Colon (tissue), 2 donors: Measurements from ENCODE around the gene KATNA1.
A peak's percentile ranks its signal among the peaks of the same experiment; 100 is the strongest.
"Not testable (repeated sequence)": the region's sequence is repeated elsewhere in the genome, so short reads cannot be mapped to it uniquely, and the experiment has no call there.

ENCODE experiments used
- FAIRE-seq: peaks from 2 replicates; lab custom pipeline; 2012; peaks lifted over from hg19 to GRCh38; lab: Jason Lieb, UNC
- donor health status: control.
- donor health status: control.

The KATNA1 gene

DNA sequence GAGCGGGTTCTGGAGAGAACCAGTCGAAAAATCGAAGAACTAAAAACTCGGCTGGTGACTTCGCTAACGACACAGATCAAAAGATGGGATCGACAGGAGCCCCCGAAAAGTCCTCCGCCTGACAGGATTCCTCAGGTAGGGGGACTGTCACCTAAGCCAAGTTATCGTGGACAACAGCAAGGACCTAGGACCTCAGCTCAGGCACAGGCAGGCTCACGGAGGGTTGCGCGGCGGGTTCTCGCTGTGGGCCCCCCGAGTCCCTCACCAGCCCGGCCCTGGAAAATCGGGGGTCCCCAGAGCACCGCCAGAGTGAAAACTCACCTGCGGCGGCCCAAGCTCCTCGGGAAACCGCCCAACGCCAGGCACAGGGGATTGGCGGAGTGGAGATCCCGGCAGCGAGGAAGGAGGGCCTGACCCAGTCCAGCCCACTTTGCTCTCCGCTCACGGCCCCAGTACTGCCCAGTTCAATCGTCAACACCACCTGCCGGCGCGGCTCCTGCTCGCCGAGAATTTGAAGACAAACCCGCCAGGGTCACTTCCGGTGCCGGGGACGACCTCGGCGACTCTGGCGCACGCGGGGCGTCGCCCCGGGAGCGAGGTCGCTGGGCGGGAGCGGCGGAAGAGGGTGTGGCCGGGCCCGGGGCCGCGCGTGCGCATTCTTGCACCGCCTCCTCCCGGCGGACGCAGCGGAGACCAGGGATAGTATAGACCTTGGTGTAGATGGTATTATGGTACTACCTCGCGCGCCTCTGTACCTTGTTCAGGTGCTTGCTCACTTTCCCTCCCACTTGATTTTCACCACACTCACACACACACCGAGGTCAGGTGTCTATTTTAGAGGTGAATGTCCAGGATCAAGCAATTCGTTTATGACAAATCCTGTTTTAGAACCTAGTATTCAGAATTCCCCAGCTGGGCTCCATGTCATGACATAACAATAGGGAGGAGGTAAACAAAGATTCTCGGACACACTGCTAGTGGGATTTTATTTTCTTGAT is at the start of gene KATNA1:
Gene KATNA1, minus strand, starts transcription at position 567 of the 998 bp plus-strand sequence. CDS start 10,167 bp downstream, outside the sequence.
- no peak for FAIRE-seq

- no peak for FAIRE-seq
Measured at GRCh38 chr6:149698175-149698574, 49.7 kb upstream of the KATNA1 start.

- no peak for FAIRE-seq
Measured at GRCh38 chr6:149696901-149697300, 48.4 kb upstream of the KATNA1 start.

- no peak for FAIRE-seq
Measured at GRCh38 chr6:149694921-149695320, 46.4 kb upstream of the KATNA1 start.

DNA sequence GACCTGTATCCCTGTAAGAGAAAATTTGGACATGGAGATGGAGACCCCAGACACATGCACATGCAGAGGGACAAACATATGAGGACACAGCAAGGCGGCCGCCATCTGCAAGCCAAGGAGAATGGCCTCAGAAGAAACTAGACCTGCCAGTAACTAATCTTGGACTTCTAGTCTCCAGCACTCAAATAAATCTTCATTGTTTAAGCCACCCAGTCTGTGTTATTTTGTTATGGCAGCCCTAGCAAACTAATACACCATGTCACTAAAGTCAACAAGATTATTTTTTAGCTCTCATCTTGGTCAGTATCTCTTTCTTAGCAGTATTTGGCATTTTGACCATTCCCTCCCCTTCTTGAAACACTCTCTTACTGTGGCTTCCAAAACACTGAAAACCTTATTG is 42.7 kb upstream of the KATNA1 start:
- FAIRE-seq, result no peak

DNA sequence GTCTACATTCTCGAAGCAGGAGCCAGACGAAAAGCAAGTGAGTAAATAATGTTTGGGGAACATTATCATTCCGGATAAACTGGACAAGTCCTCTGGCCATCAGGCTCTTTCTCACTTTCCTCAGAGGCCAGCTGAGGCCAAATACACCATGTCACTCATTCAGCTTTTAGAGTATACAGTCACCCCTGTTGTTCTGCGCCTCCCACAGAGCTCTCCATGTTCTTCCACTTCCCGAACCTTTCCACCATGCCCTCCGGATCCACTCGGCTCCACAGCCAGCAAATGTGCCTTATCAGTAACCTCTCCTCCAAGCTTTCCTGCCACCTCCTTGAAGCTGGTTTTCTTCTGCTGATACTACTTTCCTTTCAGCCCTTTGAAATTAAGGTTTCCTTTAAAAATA is 37.7 kb upstream of the KATNA1 start:
- FAIRE-seq, result no peak

DNA sequence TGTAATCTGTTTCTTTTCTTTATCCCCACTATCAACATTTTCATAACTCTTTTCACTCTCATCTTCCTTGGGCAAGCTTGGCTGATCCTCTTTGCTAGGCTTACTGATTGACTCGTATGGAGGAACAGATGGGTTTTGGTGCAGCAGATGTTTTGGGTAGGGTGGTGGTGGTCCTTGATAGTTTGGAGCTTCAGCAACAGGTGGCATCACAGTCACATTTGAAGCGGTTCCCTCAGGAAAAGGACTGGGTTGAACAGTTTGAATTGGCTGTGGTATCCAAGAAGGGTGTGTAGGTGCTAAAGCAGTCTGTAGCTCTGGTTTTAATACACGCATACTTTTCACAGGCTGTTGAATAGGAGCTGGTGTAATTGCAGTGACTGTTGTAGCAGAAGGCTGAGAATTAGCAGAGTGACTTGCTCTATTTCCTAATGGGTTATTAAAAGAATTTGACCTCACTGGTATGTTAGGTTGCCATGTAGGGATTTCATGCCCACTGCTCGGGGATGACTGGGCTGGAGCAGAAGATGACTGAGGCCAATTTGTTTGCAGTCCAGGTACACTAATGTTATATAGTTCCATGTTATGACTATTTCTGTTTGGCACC is 34.8 kb upstream of the KATNA1 start:
- no peak for FAIRE-seq

DNA sequence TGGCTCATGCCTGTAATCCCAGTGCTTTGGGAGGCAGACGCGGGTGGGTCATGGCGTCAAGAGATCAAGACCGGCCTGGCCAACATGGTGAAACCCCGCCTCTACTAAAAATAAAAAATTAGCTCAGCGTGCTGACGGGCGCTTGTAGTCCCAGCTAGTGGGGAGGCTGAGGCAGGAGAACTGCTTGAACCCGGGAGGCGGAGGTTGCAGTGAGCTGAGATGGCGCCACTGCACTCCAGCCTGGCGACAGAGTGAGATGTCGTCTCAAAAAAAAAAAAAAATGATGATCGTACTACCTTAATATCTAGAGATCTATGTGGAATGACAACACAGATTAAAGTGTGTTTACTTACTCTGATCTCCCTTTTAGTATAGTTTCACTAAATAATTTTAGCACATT is 33.3 kb upstream of the KATNA1 start:
- not testable (repeated sequence) for FAIRE-seq

GRCh38 chr6:149681209-149681608 is 32.7 kb upstream of the KATNA1 start:
- FAIRE-seq, result peak; percentile 31

- FAIRE-seq, result no peak
Measured at GRCh38 chr6:149680503-149680902, 32.0 kb upstream of the KATNA1 start.

DNA sequence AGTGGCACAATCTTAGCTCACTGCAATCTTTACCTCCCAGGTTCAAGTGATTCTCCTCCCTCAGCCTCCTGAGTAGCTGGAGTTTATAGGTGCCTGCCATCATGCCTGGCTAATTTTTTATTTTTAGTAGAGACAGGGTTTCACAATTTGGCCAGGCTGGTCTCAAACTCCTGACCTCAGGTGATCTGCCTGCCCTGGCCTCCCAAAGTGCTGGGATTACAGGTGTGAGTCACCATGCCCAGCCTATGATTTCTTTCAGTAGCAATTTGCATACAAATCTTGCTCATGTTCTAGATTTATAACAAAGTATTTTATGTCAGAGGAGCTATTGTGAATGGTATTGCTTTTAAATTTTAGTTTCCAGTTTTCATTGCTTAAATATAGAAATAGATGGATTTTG is 23.8 kb upstream of the KATNA1 start:
- not testable (repeated sequence) for FAIRE-seq

DNA sequence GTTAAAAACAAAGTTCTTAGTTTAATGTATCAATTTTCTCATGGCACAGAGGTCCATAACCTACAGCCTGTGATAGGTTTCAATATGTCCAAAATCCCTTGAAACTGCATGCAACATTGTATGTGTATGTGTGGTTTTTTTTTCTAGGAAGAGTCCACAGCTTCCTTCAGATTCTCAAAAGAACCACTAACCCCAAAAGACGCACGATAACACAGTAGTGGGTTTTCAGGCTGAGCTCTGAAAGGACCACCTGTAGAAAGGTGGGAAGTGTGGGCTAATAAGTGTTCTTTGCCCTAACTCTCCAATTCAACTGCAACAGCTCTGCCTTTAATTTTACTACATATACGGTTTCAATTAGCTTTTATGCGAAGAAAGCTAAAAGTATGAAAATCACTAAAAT is 11.5 kb upstream of the KATNA1 start:
- FAIRE-seq, result no peak

- no peak for FAIRE-seq
Measured at GRCh38 chr6:149657441-149657840, 8.9 kb upstream of the KATNA1 start.

DNA sequence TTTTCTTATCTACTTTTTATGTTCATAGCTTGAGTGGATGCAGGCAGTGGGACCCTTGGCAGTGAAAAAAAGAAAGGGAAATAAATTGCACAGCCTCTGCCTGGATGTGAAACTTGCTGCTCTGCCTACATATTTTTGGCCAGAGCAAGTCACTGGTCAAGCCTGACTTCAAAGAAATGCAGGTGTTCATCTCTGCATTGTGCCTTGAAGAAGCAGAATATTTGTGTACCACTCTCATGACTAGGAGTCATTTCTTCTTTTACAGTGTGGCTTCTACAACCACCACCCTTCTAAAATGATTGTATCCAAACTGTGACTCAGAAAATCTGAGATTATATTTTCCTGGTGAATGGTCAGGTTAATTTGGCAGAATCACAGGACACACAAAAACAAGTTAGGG is 2.5 kb upstream of the KATNA1 start:
- no peak for FAIRE-seq

DNA sequence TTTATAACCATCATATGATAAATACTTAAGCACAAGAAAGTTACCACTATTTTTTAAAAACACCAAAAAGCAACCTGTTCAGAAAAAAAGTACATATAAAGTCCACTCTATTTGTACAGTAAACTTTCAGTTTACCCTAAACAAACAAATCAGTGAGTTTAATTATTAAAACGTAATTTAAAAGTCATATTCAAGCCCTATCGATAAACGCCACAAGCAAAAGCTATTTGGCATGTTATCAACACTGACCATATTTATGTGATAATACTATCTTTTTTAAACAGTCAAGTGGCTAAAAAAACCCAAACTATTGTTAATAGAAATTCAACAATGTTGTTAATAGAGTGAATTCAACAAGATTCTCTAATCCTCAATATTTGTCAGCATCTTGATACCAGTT is 1.9 kb downstream of the KATNA1 start:
- FAIRE-seq, result no peak

GRCh38 chr6:149642829-149643580 is 5.5 kb downstream of the KATNA1 start:
- FAIRE-seq, result no peak

DNA sequence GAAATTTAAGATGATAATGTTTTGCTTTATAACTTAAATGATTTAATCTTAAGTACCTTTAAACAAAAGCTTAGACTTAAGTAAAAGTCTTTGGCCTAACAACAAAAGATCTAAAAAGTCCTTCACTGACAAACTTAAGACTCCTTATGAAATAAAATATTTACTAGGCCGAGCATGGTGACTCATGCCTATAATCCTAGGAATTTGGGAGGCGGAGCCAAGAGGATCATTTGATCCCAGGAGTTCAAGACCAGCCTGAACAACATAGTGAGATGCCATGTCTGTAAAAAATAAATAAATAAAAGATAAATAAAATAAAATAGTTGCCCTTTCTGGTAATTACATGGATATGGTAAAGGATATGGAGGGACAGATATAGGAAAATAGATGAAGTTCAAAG is 12.4 kb downstream of the KATNA1 start:
- no peak for FAIRE-seq

DNA sequence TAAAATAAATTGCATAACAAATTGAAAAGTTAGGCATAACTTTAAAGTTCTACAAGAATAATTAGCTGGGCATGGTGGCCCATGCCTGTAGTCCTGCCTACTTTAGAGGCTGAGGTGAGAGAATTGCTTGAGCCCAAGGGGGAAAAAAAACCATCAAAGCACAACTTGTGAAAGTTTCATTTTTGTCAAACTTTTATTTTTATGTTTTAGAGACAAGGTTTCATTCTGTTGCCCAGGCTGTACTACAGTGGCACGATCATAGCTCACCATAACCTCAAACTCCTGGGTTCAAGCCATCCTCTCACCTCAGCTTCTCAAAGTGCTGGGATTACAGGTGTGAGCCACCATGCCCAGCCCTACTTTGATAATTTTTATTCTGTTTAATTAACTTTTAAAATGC is 14.2 kb downstream of the KATNA1 start:
- FAIRE-seq, result no peak

GRCh38 chr6:149628875-149629510 is 19.5 kb downstream of the KATNA1 start:
- no peak for FAIRE-seq

DNA sequence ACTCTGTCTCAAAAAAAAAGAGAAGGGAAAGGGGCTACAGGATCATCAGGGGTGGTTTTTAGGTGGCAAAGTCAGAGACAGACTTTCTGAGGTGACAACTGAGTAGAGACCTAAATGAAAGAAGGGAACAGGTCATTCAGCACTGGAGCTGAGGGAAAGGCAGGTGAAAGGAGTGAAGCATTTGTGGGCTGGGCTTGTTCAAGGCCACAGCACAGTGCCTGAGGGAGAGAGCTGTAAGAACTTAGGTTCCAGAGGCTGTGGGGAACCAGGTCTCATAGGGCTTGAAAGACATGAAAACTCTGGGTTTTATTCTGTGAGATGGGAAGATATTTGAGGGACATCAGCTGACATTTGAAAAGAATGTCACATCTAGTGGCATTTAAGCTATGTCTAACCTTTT is 20.8 kb downstream of the KATNA1 start:
- no peak for FAIRE-seq

GRCh38 chr6:149615805-149616204 is 32.7 kb downstream of the KATNA1 start:
- no peak for FAIRE-seq

- FAIRE-seq, result no peak
Measured at GRCh38 chr6:149614337-149614736, 34.2 kb downstream of the KATNA1 start.
